HL-60 (cell line): ENCODE data around the gene CARD9.

ENCODE experiments used
- DNase-seq, 2 experiments: peaks; one replicate each; pipeline ENCODE4 v3.0.0-alpha.2; 2010 to 2020; ENCODE audit warnings: low read depth in 1 of 2, low spot score in 1 of 2
- H3K27ac ChIP-seq: fragments of 250-450 bp; sonication (Bioruptor Pico); replicated peaks from 2 replicates; pipeline ENCODE4 v1.5.1; 2020; ENCODE audit warnings: mild to moderate bottlenecking, moderate library complexity
- H3K27me3 ChIP-seq: fragments of 250-450 bp; sonication (Bioruptor Pico); 2 replicates; pipeline ENCODE4 v1.5.1; 2021; ENCODE audit warnings: mild to moderate bottlenecking, moderate library complexity; ENCODE audit not compliant: insufficient read depth, poor library complexity, severe bottlenecking
- H3K4me3 ChIP-seq: replicated peaks from 2 replicates; pipeline ENCODE4 v1.5.1; 2011; ENCODE audit warnings: mild to moderate bottlenecking, control low read depth, low read length; ENCODE audit not compliant: insufficient read depth
- CTCF ChIP-seq: IDR thresholded peaks from one replicate; pipeline ENCODE4 v1.5.1; 2011; ENCODE audit warnings: low read length, control low read depth, inconsistent platforms; ENCODE audit not compliant: insufficient read depth
- GABPA ChIP-seq: IDR thresholded peaks from 2 replicates; pipeline ENCODE4 v1.6.1; 2012; ENCODE audit warnings: low read depth
- POLR2AphosphoS5 ChIP-seq: IDR thresholded peaks from 2 replicates; pipeline ENCODE4 v1.6.1; 2012; ENCODE audit warnings: low read depth
- REST ChIP-seq: IDR thresholded peaks from 2 replicates; pipeline ENCODE4 v1.6.1; 2012; ENCODE audit warnings: low read depth; ENCODE audit not compliant: insufficient replicate concordance
- SPI1 ChIP-seq: IDR thresholded peaks from 2 replicates; pipeline ENCODE4 v1.6.1; 2012; ENCODE audit warnings: low read depth, mild to moderate bottlenecking, borderline replicate concordance

CARD9 gene

GRCh38 chr9:136336881-136337280 lies 36.6 kb downstream of the CARD9 start:
- H3K27ac ChIP-seq, result no peak overlapping the region
- H3K4me3 ChIP-seq, result no peak overlapping the region
- H3K27me3 ChIP-seq, result no peaks in the 10 kb centered on the region
- no peak for DNase-seq
- TF ChIP-seq SPI1 (no peak), REST (no peak), POLR2AphosphoS5 (no peak), CTCF (no peak), GABPA (no peak)

GRCh38 chr9:136336156-136336870 lies 37.2 kb downstream of the CARD9 start:
- Histone ChIP-seq H3K4me3 (no peak overlapping the region), H3K27ac (no peak overlapping the region), H3K27me3 (no peaks in the 10 kb centered on the region)
- TF ChIP-seq GABPA, result no peak
- no peak for DNase-seq

GRCh38 chr9:136335296-136336155 lies 37.9 kb downstream of the CARD9 start:
- no peak for DNase-seq
- Histone ChIP-seq H3K4me3 (no peak overlapping the region), H3K27me3 (no peaks in the 10 kb centered on the region), H3K27ac (no peak overlapping the region)
- TF ChIP-seq CTCF (no peak), POLR2AphosphoS5 (no peak), REST (no peak), GABPA (no peak), SPI1 (no peak)

- no peak overlapping the region for H3K27ac ChIP-seq
- TF ChIP-seq CTCF (no peak), SPI1 (no peak), GABPA (no peak), REST (no peak), POLR2AphosphoS5 (no peak)
- H3K27me3 ChIP-seq, result no peaks in the 10 kb centered on the region
- DNase-seq, result no peak
- no peak overlapping the region for H3K4me3 ChIP-seq
These were observed 38.9 kb downstream of the CARD9 start for GRCh38 chr9:136334541-136334940.
